Bronchial epithelial cell (primary cell): ENCODE measurements around the gene IGFBP4. TPM values are rescaled to one million over a fixed set of nuclear protein-coding genes. Genes with fewer than 3 reads are reported as not detected.
A peak's percentile ranks its signal among the peaks of the same experiment; 100 is the strongest.

Experiments
- DNase-seq: peaks from one replicate; pipeline ENCODE4 v3.0.0-alpha.2; 2010; ENCODE audit warnings: low read depth
- FAIRE-seq: peaks from 2 replicates; lab custom pipeline; 2011; peaks lifted over from hg19 to GRCh38; lab: Jason Lieb, UNC
- H3K27me3 ChIP-seq: 2 replicates; pipeline ENCODE4 v1.5.1; 2011; ENCODE audit warnings: low read length; ENCODE audit not compliant: control insufficient read depth, insufficient read depth
- H3K36me3 ChIP-seq: 2 replicates; pipeline ENCODE4 v1.5.1; 2011; ENCODE audit warnings: low read length; ENCODE audit not compliant: control insufficient read depth, insufficient read depth
- H3K4me3 ChIP-seq: 2 replicates; pipeline ENCODE4 v1.5.1; 2011; ENCODE audit warnings: mild to moderate bottlenecking, low read depth, low read length, control low read depth
- total RNA-seq: library from RNA; depleted of rRNA; stranded (reverse); fragments of >200 nt; gene quantifications from 2 replicates; pipeline ENCODE4 v1.2.1, GENCODE V29; 2014
- TF ChIP-seq, protein P1 (sequence below): IDR thresholded peaks from 2 replicates; pipeline ENCODE4 v1.5.1; 2011; ENCODE audit warnings: mild to moderate bottlenecking, moderate library complexity, low read length, control low read depth, inconsistent platforms; ENCODE audit not compliant: insufficient read depth, severe bottlenecking

IGFBP4 gene
- total RNA-seq, 1 donor from 2014 or later, result 21.9 TPM

DNA sequence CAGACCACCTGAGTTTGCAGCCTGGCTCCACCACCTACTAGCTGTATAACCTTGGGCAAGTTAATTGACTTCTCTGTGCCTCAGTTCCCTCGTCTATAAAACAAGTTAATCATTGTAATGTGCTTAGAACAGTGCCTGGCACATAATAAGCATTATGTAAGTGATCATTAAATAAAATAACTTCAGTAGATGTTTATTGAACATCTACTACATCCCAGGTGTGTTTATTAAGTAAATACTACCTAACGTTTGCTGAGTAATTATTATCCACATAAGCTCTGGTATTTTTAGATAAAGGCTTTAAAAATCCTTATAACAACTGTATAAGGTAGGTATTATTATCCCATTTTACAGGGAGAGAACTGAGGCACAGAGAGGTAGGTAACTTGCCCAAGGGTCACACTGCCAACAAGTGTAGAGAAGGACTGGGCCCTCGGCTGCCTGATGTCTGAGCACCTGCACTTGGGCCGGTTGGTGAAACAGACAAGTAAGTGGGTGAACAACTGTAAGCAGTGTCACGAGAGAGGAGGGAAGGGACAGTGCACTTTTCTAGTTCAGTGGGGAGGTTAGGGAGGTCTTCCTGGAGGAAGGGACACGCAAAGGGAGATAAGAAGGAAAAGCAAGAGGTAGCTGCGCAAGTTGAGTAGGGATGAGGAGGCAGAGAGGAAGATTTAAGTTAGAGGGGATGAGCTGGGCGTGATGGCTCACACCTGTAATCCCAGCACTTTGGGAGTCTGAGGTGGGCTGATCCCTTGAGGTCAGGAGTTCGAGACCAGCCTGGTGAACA is 53.6 kb downstream of the IGFBP4 start:
- no peak for FAIRE-seq

DNA sequence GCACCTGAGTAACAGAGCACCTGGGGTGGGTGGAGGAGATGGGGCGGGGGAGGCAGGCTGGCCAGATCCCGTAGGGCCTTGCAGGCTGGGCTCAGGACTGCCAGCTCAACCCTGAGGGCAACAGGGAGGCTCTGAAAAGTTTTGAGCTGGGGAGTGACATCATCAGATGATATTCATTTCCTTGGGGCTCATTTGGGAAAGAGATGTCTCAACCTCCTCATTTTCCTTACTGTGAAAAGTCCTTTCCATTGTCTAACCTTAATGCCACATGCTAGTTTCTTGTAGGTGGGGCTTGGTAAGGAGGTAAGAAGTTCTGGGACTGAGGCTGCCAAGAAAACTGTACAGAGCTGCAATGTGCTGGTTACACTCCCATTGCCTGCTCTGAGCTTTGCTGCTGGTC is 54.4 kb downstream of the IGFBP4 start:
- TF ChIP-seq, protein P1, sequence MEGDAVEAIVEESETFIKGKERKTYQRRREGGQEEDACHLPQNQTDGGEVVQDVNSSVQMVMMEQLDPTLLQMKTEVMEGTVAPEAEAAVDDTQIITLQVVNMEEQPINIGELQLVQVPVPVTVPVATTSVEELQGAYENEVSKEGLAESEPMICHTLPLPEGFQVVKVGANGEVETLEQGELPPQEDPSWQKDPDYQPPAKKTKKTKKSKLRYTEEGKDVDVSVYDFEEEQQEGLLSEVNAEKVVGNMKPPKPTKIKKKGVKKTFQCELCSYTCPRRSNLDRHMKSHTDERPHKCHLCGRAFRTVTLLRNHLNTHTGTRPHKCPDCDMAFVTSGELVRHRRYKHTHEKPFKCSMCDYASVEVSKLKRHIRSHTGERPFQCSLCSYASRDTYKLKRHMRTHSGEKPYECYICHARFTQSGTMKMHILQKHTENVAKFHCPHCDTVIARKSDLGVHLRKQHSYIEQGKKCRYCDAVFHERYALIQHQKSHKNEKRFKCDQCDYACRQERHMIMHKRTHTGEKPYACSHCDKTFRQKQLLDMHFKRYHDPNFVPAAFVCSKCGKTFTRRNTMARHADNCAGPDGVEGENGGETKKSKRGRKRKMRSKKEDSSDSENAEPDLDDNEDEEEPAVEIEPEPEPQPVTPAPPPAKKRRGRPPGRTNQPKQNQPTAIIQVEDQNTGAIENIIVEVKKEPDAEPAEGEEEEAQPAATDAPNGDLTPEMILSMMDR, result no peak
- Histone ChIP-seq H3K4me3 (peak overlapping the region; percentile 98), H3K27me3 (no peaks in the 10 kb centered on the region), H3K36me3 (peaks cover 44% of the 10 kb centered on the region)
- peak; percentile 85 for DNase-seq
- FAIRE-seq, result peak; percentile 92

More for the DNA sequence above, 53.6 kb downstream of the IGFBP4 start:
- H3K4me3 ChIP-seq, result peak overlapping the region; percentile 12
- TF ChIP-seq, protein P1, result no peak
- H3K27me3 ChIP-seq, result no peaks in the 10 kb centered on the region
- no peak for DNase-seq
- peaks cover 46% of the 10 kb centered on the region for H3K36me3 ChIP-seq

DNA sequence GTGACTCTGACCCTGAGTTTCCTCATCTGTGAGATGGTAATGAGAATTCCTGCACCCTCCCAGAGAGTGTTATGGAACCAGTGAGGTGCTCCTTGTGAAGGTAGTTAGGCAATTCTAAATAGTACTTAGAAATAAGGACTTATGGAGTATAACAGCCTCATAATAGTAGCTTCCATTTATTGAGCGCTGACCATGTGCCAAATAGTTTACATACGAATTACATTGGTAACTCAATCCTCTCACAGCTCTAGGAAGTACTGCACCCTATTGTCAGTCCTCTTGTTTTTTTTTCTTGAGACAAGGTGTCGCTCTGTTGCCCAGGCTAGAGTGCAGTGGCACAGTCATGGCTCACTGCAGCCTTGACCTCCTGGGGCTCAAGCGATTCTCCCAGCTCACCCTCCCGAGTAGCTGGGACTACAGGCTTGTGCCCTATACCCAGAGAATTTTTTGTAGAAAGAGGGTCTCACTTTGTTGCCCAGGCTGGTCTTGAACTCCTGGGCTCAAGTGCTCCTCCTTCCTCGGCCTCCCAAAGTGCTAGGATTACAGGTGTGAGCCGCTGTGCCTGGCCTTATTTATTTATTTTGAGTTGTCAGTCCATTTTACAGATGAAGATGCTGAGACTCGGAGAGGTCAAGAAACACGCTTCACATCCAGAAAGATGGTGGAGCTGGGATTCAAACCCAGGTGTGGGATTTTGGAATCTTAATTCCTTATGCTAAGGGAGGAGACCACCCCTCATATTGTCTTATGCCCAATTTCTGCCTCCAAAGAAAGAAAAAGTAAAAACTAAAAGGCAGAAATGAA is 55.2 kb downstream of the IGFBP4 start:
- FAIRE-seq, result no peak
- TF ChIP-seq, protein P1, result no peak
- H3K36me3 ChIP-seq, result peaks cover 41% of the 10 kb centered on the region

DNA sequence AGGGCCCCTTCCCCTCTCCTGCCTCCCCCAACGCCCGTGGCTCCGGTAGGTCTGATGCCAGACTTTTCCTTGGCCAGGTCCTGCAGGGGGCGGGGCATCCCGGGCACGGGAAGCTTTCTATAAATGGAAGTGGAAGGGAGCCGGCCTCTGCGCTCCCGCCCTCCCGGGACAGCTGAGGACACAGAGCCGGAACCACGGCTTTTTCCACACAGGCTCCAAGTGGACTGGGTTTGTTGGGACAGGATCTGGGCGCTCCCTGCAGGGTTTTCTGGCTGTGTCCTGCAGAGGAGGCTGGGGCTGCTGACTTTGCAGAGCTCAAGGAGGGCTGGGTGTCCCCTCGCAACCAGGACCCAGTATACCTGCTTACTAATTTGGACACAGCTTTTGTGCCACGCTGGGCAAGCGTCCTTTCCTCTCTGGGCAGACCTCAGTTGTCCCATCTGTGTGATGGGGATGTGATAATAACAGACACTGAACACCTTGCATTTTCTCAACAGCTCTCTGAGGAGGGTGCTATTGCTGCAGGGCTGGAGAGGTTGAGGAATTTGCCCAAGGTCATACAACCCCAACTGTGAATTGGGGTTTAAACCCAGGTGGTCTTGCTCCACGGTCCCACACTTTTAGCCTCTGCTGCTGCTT is 56.4 kb downstream of the IGFBP4 start:
- FAIRE-seq, result no peak
- TF ChIP-seq, protein P1, result peak; percentile 6
- H3K4me3 ChIP-seq, result peak overlapping the region; percentile 98

More for the DNA sequence above, 55.2 kb downstream of the IGFBP4 start:
- Histone ChIP-seq H3K27me3 (no peaks in the 10 kb centered on the region), H3K4me3 (peak overlapping the region; percentile 98)
- peak; percentile 48 for DNase-seq

DNA sequence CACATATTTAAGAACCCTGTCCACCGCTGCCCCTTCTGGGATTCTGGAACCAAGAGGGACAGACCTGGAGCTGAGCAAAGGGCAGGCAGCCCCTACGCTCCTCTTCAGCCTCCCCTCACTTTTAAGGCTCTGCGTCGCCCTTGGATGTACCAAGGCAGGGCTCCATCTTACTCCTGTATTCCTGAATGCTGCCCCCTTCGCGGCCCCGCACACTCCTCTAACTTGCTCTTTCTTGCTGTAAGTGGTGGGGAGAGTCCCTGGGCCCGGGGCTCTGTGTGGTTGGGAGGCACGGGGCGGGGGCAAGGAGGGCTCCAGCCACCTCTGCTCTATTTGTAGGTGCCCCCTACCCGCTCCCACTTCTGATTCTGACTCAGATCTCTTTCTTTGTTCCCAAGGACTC is 56.9 kb downstream of the IGFBP4 start:
- Histone ChIP-seq H3K36me3 (peaks cover 34% of the 10 kb centered on the region), H3K27me3 (no peaks in the 10 kb centered on the region), H3K4me3 (peak overlapping the region; percentile 98)
- no peak for FAIRE-seq
- no peak for DNase-seq
- TF ChIP-seq, protein P1, result no peak

More for the DNA sequence above, 56.4 kb downstream of the IGFBP4 start:
- H3K27me3 ChIP-seq, result no peaks in the 10 kb centered on the region
- peak; percentile 47 for DNase-seq
- peaks cover 37% of the 10 kb centered on the region for H3K36me3 ChIP-seq
